IPS-18c (cell line): ENCODE results near the gene SIX1.

Source experiments
- H3K4me3 ChIP-seq: 2 replicates; pipeline ENCODE4 v1.7.0; 2013; ENCODE audit warnings: low read depth, mild to moderate bottlenecking, low read length, moderate library complexity; ENCODE audit not compliant: insufficient read depth
- H3K9me3 ChIP-seq: one replicate; pipeline ENCODE4 v1.6.1; 2013; ENCODE audit warnings: mild to moderate bottlenecking, low read length, moderate library complexity; ENCODE audit not compliant: control insufficient read depth, insufficient read depth

SIX1 gene

GRCh38 chr14:60657456-60658210 is 8.4 kb upstream of the SIX1 start:
- H3K4me3 ChIP-seq = peak overlapping the region; percentile 75
- no peaks in the 10 kb centered on the region for H3K9me3 ChIP-seq

GRCh38 chr14:60656686-60657455 is 7.6 kb upstream of the SIX1 start:
- no peaks in the 10 kb centered on the region for H3K9me3 ChIP-seq
- H3K4me3 ChIP-seq = peak overlapping the region; percentile 75

GRCh38 chr14:60655898-60656685 is 6.8 kb upstream of the SIX1 start:
- peak overlapping the region; percentile 75 for H3K4me3 ChIP-seq
- H3K9me3 ChIP-seq = no peaks in the 10 kb centered on the region

GRCh38 chr14:60655119-60655897 is 6.0 kb upstream of the SIX1 start:
- H3K9me3 ChIP-seq = no peaks in the 10 kb centered on the region
- H3K4me3 ChIP-seq = peak overlapping the region; percentile 75

GRCh38 chr14:60654334-60654821 is 5.1 kb upstream of the SIX1 start:
- no peaks in the 10 kb centered on the region for H3K9me3 ChIP-seq
- no peak overlapping the region for H3K4me3 ChIP-seq

- no peaks in the 10 kb centered on the region for H3K9me3 ChIP-seq
- H3K4me3 ChIP-seq = 0 out of 2 replicates have a peak overlapping the region, but pooled peaks have one; percentile 31
These were observed 4.5 kb upstream of the SIX1 start for GRCh38 chr14:60653701-60654161.

- Histone ChIP-seq H3K9me3 (no peaks in the 10 kb centered on the region), H3K4me3 (peak overlapping the region; percentile 31; the same call in 1 of the 2 replicates)
These were observed 3.7 kb upstream of the SIX1 start for GRCh38 chr14:60652674-60653651.

GRCh38 chr14:60651796-60652673 is 2.8 kb upstream of the SIX1 start:
- Histone ChIP-seq H3K9me3 (no peaks in the 10 kb centered on the region), H3K4me3 (no peak overlapping the region)

- no peak overlapping the region for H3K4me3 ChIP-seq
- H3K9me3 ChIP-seq = no peaks in the 10 kb centered on the region
These were observed 2.0 kb upstream of the SIX1 start for GRCh38 chr14:60651086-60651795.

- Histone ChIP-seq H3K9me3 (no peaks in the 10 kb centered on the region), H3K4me3 (peak overlapping the region; percentile 45; the same call in 1 of the 2 replicates)
These were observed 1.2 kb upstream of the SIX1 start for GRCh38 chr14:60650373-60650961.

- Histone ChIP-seq H3K4me3 (peak overlapping the region; percentile 45), H3K9me3 (no peaks in the 10 kb centered on the region)
These were observed 647 bp upstream of the SIX1 start for GRCh38 chr14:60649875-60650372.

- H3K4me3 ChIP-seq = peak overlapping the region; percentile 55
- H3K9me3 ChIP-seq = no peaks in the 10 kb centered on the region
These were observed 886 bp downstream of the SIX1 start for GRCh38 chr14:60648249-60648933.

- peak overlapping the region; percentile 55 for H3K4me3 ChIP-seq
- H3K9me3 ChIP-seq = no peaks in the 10 kb centered on the region
These were observed 1.4 kb downstream of the SIX1 start for GRCh38 chr14:60647837-60648248.
